GM21737 (cell line): ENCODE measurements around the gene FSTL4.
"Not testable (repeated sequence)": the region's sequence is repeated elsewhere in the genome, so short reads cannot be mapped to it uniquely, and the experiment has no call there.

Experiments
- ATAC-seq: cut with Tn5 transposase; IDR thresholded peaks from one replicate; pipeline ENCODE4 v1.9.1; 2021; ENCODE audit warnings: mild to moderate bottlenecking, moderate library complexity; ENCODE audit not compliant: unreplicated experiment

Gene FSTL4

GRCh38 chr5:133559960-133560359 lies 52.4 kb downstream of the FSTL4 start:
- no peak for ATAC-seq

- ATAC-seq, result no peak
Observed at GRCh38 chr5:133556551-133556950, 55.8 kb downstream of the FSTL4 start.

- ATAC-seq, result no peak
Observed at GRCh38 chr5:133554279-133554678, 58.1 kb downstream of the FSTL4 start.

GRCh38 chr5:133552925-133553525 lies 59.3 kb downstream of the FSTL4 start:
- ATAC-seq, result no peak

- ATAC-seq, result no peak
Observed at GRCh38 chr5:133546500-133546899, 65.8 kb downstream of the FSTL4 start.

DNA sequence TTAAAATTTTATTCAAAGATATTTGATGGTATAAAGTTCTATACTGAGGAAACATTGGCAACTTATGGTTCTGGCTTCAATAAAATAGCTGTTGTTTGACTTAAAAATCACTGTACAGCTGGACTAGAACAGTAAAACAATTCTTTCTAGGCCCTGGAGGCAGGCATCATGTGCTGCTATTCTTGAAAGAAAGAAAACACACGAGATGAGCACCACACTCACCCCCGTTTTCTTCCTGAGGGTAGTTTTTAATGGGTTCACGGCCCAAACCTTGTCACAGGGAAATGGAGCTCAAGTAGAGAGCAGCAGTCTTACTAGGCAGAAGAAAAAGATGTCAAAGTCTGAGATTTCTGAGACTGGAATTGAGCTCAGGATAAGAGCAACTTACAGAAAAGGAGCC lies 68.0 kb downstream of the FSTL4 start:
- ATAC-seq, result no peak

- ATAC-seq, result no peak
Observed at GRCh38 chr5:133539818-133540217, 72.5 kb downstream of the FSTL4 start.

- ATAC-seq, result no peak
Observed at GRCh38 chr5:133538718-133539117, 73.6 kb downstream of the FSTL4 start.

GRCh38 chr5:133535241-133535929 lies 77.0 kb downstream of the FSTL4 start:
- not testable (repeated sequence) for ATAC-seq

DNA sequence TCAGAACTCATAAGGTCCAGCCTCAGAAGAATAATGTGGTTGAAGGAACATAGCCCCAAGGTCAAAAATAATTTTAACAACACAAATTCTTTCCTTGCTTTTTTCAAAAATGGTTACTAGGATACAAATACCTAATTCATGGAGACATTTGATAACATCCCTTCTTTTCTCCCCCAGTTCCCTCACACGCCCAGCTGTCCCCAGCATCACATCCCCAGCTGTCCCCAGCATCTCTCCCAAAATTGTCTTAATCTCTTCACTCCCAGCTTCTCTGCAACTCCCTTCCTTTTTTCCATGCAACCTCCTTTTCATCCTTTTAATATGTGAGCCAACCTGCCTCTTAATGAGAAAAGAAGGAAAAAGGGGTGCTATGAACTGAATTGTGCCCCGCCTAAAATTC lies 77.8 kb downstream of the FSTL4 start:
- ATAC-seq, result no peak

- ATAC-seq, result no peak
Observed at GRCh38 chr5:133533541-133533940, 78.8 kb downstream of the FSTL4 start.

- ATAC-seq, result no peak
Observed at GRCh38 chr5:133531594-133531993, 80.7 kb downstream of the FSTL4 start.

- ATAC-seq, result no peak
Observed at GRCh38 chr5:133531178-133531577, 81.2 kb downstream of the FSTL4 start.

- no peak for ATAC-seq
Observed at GRCh38 chr5:133530270-133530669, 82.1 kb downstream of the FSTL4 start.

- ATAC-seq, result no peak
Observed at GRCh38 chr5:133528841-133529240, 83.5 kb downstream of the FSTL4 start.

GRCh38 chr5:133527311-133527710 lies 85.0 kb downstream of the FSTL4 start:
- ATAC-seq, result no peak

DNA sequence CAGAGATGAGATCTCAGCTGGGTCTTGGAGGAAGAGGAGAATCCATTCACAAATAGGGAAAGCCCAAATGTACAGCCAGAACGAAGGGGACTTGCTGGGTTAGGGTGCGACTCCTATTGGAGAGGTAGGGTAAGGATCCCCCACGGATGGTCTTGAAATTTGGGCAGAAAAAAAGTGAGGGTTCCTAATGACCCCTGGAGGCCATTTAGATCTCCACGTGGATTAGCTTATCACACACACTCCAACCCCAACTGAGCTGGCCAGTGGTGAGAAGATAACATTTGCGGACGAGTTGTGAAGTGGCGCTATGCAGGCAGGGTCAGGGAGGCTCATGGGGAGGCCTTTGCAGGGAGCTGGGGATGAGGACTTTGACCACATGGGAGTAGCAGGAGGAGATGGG lies 86.0 kb downstream of the FSTL4 start:
- no peak for ATAC-seq

GRCh38 chr5:133525126-133525525 lies 87.2 kb downstream of the FSTL4 start:
- no peak for ATAC-seq

DNA sequence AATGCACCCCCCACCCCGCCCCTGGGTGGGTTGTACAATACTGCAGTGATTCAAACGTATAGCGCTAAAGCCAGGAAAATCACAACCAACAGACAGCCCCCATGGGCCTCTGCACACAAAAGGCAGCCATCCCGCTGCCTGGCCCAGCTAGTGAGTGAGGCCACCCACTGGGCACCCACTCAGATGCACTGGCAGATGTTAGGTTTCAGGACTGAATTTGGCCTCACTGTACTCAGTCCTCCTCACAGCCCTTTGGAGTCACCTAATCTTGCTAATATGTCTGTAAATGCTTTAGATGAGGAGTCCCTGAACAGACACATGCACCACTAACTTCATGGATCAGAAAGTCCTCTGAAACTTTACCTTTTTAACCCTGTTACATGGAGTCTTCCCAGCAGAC lies 87.7 kb downstream of the FSTL4 start:
- no peak for ATAC-seq

DNA sequence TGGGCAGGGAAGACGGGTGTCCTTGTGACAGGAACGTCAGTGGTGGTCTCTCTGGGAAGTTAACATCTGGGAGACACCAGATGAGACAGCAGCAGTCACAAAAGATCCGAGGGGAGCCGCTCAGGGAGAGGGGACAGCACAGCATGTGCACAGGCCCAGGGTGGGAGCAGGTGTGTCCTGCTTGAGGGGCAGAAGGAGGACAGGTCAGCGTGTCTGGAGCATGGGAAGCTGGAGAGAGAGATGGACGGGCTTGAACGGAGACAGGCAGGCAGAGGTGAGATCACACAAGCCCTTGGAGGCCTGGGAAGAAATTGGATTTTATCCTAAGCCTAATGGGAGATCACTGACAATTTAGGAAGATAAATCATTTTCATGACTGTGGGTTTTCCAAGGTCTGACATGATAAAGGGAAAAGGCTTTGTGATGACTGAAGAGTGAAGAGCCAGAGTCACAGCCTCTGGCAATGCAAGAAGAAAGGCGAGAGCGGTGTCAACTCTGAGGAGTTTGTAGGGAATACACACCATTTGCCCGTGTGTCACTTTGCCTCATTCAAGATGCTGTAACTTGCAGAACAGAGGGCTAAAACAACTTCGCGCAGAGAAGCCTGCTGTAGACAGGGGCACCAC lies 88.3 kb downstream of the FSTL4 start:
- no peak for ATAC-seq

DNA sequence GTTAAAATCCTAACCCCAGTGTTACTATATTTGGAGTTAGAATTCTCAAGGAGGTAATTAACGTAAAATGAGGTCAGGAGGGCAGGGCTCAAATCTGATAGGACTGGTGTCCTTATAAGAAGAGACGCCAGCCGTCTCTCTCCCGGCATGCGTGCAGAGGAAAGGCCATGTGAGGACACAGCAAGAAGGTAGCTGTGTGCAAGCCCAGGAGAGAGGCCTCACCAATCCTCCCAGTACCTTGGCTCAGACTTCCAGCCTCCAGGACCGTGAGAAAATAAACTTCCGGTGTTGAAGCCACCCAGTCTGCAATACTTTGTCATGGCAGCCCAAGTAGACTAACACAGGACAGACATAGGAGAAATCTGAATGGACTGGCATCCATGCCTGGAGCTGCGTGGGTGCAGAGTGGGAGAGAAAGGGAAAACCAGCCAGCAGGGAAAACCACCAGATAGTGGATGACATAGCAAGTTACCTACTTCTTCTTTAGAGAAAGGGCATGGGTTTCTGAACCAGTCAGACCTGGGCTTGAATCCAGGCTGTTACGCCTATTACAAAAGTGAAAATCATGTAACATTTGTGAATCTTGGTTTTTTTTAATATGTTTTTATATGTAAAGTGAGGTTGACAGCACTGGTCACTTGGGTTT lies 89.2 kb downstream of the FSTL4 start:
- ATAC-seq, result no peak

DNA sequence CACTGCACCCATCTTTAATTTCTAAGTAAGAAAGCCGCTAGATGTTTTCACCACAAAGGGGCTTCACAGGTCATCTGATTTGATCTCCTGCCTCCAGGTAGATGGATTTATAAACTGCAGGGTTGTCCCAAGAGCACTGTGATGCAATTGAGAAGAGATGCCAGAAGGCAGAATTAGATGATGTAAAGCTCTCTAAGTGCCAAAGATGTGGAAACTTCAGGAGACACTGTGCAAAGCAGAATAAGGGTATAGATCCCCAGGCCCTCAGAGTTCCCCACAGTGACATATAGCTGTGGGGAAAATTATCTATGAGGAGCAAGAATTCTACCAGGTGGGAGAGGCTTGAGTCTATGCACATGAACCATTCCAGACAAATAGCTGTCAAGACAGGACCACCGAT lies 90.5 kb downstream of the FSTL4 start:
- ATAC-seq, result no peak
